IPS DF 19.7 (cell line): ENCODE measurements around the gene CYSTM1.

Experiments used
- DNase-seq: peaks from one replicate; pipeline ENCODE4 v3.0.0-alpha.2; 2013; ENCODE audit warnings: low read depth, low spot score

Gene CYSTM1, protein sequence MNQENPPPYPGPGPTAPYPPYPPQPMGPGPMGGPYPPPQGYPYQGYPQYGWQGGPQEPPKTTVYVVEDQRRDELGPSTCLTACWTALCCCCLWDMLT

DNA sequence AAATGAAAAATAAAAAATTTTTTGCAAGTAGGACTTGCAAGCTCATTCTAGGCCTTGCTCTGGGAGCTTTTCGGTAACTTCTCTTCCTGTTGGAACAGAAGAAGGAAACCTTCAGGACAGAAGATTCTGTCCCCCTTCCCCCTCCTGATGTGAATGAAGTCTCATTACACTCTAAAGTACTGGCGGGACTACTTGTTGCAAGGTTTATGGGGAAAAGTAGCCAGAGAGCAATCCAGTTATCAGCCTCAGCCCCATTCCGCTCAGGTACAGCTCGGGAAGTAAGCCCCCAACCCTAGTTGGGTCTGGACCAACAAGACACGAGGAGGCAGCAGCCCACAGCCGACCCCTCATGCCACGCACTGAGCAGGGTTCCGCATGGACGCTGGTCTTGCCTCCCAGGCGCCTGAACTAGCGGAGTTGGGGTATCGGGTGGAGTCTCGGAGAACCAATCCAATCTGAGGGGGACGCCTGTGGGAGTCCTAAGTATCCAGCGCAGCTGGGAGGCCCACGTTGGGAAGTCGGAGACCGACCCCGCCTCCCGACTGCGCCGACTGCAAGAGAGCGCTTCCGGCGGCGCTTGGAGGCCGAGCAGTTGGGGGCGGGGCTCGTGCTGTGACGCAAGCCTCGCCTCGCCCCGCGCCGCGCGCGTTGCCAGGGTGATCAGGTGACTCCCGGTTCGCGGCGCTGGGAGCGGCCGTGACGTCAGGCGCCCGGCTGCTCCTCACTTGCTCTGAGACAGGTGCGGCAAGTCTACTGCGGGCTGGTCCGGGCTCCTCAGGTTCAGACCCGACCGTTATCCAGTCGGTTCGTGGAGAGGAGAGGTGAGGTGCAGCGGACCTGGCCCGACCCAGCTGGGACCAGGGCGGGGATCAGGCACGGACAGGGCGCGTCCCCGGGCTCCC, at the start of gene CYSTM1:
Gene CYSTM1 (plus strand): TSS at position 724 of the 902 bp plus-strand sequence. CDS start 19,278 bp downstream, outside the sequence.
- peak; percentile 80 for DNase-seq

DNA sequence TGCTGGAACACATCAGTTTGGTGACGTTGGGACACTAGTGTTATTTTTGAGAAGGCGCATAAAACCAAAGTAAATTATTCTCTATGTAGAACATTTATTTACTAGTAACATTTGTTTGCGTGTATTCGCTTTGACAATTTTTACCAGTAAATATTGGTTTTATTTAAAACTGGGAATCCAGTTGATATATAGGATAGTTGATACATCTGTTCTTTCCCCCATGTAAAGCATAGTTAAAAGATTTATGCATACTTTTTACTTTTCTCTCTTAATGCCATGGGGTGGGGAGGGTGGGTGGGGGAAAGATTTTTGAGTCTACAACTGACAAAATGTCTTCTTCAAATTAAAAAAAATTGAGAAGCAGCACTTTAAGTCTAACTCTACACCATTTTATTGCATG, 49.4 kb upstream of the CYSTM1 start, which contains the start of gene IGIP:
Gene IGIP (plus strand): TSS at position 301 of the 400 bp plus-strand sequence. CDS start 2,540 bp downstream, outside the sequence.
- DNase-seq, result no peak

DNA sequence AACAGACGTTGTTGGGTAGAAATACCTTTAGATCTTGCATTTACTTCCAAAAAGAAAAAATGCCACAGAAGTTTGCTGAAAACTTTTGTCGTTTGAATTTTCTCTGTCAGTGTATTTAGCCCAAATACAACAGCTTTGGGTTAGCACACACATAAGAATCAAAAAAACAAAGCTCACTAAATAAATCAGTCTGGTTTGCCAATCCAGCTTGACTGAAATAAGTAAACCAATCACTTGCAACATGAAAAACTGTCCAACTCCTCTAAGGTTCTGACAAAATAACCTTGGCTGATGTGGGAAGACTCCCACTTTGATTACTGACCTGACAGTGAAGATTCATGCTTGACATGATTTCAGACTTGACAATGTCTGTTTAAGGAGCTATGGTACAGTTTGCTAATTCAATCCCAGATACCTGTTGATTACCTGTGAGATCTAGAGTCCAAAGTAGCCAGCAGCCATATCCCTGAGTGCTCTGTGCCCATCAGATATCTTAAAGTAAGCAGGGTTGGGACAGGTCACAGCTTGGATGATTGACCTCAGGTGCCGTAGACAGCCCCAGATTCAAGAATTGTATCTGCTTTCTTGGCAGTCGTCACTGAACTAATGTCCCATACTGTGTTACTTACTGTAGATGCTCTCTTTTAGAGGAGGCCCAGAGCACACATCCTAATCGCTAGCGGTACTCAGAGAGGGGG, 48.5 kb upstream of the CYSTM1 start:
- DNase-seq, result no peak

DNA sequence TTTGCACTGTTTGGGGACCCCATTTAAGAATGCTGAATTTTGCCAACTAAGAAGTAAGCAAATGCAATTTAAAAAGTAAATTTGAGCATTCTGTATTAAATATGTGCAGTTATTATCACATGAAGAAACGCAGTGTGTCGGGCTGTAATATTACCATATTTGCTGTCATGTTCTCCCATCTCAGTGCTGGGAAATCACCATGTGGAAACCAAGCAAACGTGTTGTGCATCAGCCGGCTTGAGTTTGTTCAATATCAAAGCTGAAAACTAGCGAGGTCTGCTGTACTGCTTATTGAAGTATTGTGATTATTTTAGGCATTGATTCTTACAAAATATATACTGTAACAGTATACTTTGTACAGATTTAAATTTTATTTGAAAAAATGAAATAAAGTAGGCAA, 46.6 kb upstream of the CYSTM1 start:
- DNase-seq, result no peak

DNA sequence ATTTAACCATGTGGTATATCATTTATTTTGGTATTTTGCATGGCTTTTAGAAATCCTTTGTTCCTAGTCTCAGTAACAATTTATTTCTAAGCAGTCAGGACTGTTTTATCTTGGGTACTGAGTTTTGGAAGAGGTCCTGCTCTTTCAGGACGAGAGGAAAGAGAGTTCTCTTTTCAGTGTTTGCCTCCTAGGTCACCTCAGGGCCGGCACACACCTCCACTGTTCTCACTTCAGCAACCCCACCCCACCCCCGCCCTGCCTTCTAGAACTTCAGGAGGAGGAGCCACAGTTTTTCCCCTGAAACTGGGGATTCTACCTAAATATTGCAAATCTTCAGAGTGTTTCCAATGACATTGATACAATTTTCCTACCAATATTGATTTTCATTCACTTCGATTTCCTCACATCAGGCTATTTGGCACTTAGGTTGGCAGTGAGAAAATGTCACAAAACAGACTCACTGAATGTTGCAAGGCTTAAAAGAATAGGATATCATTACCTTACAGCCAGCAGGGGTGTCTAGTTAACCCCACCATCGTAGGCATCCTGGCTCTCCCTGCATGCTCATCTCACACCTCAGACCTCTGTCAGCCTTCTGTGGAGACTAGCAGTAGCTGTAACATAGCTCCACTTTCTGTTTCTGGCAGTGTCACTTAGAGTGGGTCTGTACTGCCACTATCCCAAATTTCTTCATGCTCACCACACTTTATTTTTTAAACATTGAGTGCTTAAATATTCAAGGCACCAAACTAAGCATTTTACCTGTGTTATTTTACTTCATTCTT, 43.8 kb upstream of the CYSTM1 start:
- no peak for DNase-seq

DNA sequence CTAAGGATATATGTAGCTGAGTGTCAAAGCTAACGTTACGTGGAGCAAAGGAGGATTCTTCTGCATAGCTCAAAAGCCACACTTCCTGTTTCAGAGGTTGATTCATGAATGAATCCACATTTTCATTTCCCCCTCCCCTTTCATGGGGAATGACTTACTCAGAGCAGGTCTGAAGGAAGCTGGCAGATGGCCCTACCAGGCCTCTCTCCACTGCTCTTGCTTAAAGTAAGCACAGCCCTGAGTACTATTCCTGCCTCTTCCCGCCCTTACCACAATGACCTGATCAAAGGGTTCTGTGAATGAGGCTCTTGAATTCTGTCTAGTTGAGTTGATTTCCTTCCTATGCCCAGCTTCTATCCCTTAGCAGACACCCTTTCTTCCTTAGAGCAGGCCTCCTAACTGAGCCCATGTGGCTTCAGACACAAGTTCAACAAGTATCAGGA, 43.0 kb upstream of the CYSTM1 start:
- DNase-seq, result no peak

DNA sequence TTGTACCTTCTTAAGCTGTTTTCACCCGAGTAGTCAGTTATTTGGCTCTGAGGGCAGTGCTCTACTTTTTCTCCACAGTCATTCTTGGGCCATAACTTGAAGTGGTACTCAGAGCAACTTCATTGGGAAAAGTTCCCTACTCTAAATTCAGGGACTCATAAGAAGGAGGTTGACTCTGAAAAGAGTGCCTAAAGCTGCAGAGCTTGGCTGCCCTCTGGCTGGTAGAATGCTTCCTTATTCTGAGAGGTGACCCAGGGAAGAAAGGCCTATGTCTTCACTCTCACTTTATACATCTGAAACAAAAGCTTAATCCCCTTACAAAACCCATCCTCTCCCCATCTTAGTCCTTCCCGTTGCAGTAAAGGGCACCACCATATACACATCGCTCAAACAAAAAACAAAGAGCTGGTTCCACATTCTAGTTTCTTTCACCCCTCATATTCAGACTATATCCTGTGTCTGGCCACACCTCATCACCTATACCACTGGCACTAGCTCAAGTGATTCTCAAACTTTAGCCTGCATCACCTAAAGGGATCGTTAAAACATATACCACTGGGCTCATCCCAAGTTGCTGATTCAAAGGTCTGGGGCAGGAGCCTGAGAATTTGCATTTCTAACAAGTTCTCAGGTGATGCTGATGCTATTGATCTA, 41.3 kb upstream of the CYSTM1 start:
- DNase-seq, result no peak

DNA sequence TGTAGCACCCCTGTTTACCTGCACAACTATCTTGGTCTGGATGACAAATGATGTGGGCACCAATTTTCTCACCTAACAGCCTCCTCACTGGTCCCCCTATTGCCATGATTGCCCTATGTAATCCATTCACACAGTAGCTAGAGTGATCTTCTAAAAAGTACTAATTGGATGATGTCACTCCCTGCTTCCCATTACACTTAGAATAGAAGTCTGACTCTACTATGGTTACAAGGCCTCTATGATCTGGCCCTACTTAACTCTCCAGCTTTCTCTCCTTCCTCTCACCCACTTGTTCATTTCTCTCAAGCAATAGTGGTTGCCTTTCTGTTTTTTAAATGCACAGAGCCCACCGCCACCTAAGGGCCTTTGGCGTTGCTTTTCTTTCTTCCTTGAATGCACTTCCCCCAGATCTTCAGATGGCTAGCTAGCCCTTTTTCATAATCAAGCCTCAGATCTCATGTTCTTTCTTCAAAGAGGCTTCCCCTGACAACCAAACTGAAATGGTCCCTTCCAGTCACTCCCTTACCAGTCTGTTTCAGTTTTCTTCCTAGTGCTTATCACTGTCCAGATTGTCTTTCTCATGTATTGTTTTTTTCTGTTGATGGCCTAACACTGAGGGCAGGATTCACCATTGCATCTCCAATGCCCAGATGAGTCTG, 40.6 kb upstream of the CYSTM1 start:
- no peak for DNase-seq

DNA sequence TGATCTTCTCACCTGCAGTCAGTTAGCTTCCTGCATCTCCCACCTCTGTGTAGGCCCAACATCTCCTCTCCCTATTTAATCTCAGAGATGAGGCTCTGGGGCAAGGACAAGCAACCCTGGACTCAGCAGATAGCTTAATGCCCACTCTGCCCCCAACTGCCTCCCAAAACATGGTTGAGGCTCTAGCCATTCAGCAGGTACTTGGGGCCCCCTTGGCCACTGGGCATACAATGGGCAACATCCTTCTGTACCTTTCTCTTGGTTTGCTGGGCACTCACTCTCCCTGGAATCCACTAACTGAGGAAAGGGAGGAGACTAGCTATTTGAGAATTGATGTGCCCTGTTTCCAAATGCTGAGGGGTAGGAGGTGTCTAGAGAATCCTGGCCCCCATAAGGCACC, 39.9 kb upstream of the CYSTM1 start:
- no peak for DNase-seq

DNA sequence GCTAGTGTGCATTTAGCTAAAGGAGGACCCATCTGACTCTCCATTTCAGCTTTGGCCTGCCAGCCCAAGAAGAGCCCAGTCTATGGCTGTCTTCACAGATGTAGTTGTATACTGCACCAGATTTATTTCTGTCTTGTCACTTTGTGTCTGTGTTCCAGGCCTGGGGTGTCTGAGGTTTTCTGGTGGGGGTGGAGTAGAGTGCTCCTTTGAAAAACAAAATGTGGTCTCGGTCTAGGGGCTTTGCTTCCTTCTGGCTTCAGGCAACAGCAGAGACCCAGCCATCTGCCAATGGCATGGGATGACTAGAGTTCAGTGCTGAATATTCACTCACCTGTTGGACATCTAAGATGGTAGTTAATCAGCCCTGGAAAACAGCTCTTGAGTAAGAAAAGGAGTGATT, 38.4 kb upstream of the CYSTM1 start:
- DNase-seq, result no peak

DNA sequence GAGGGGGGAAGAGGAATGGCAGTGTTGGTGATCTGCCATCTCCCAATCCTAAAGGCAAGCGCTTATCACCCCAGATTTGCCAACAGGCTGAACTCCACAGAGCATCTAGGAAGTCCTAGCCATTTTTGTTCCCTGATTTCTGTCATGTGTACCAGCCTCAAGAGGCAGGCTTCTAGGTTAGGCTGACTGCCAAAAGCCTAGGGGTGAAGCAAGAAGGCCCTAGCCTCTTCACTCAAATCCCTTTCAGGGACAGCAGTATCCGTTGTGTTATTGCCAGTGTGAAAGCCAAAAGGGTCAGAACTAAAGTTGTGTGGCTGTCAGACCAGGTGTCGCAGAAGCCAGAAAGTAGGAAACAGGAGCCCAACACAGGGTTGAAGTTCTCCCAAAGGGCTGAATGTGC, 34.6 kb upstream of the CYSTM1 start:
- no peak for DNase-seq

DNA sequence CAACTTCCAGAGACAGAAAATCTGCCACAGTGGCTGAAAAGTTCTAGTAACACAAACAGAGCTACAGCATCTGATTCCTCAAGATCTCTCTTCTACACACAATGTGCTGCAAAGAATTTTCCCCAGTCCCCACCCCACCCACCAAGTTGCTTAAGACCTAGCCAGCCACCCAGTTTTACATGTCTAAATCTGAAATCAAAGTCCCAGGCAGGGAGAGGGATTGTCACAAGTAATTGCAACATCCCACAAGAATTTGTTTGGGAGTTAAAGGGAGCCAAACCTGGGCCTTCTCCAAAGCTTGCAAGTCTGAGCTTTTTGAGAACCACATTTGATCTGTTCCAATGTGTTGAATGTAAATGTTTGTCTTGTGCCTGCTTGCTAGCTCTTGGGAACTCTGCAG, 33.7 kb upstream of the CYSTM1 start:
- DNase-seq, result no peak

DNA sequence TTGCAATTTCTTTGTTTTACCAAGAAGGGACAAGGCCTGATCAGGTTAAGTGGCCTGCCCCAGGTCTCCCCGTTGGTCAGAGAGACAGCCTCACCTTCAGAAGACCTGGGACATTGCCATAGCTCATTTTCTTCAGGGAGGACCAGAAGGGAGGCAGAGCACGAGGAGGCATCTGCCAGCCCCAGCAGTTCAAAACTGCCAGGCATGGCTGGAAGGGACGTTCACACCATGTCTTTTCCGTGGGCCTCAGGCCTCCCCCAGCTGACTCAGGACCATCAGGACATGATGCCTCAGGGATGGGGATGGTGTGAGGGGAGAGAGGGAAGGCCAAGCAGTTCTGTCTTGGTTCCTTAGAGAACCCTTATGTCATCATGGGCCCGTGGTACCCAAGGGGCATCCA, 32.7 kb upstream of the CYSTM1 start:
- DNase-seq, result no peak

DNA sequence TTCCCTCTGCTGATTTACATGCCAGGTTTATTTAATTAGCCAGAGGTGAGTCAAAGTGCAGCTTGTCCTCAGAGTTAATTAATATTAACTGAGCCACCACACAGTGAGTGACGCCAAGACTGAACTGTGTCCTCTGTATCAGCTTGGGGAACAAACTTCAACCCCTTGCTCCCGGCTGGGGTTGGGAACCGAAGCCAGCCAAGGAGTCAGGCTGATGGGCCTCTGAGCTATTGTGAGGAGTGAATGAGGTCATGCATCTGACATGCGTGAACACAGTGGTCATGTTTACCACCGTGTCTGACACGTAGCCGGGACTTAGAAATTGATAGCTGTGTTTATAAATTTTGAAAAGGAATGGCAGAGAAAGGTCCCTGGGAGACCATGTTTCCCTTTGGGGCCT, 32.1 kb upstream of the CYSTM1 start:
- no peak for DNase-seq

DNA sequence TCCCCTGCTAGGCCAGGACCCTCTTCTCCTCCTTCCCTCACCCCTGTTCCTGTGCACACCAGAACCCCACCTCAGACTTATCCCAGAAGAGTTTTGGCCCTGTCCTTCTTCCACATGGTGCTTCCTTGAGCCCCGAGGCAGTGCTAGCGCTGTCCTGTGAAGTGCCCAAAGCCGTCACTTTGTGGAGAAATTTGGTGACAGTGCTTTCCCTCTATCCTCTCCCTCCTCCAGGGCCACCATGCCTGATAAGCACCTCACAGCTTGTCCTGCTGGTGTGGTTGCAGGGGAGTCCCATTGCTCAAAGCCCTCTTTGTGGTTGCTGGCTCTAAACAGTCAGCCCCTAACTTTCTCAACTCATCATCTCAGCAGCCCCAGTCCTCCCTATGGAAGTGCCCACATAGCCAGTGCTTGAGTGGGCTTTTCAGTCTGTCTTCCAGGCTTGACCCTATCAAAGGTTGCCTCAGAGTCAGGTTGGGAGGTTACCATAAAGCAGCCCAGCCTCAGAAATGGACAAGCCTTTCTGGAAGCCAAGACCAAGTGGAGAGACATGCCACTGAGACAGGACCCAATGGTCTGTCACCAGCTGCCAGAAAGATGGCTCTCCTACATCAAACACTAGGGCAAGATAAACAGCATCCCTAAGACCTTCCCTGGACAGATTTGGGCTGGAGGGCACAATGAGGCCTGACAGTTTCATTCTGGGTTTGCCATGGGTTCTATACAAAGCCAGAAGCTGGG, 31.3 kb upstream of the CYSTM1 start:
- no peak for DNase-seq

DNA sequence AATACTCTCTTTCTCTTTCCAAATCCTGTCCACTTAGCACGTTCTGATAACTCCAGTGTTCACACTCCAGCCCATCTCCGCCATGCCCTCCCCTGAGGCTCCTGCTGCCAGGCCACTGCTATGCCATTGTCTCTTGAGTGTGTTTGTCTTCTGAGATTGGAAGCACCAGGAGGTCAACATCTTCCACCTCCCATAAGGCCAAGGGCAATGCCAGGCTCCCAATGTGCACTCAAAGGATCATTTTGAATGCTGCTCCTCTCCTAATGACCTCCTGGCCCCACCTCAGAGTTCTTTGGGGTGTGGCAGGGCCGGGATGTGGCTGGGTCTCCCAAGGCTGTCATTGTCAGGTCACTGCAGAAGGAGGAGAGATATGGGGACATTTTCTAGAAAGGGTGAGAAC, 29.7 kb upstream of the CYSTM1 start:
- no peak for DNase-seq

DNA sequence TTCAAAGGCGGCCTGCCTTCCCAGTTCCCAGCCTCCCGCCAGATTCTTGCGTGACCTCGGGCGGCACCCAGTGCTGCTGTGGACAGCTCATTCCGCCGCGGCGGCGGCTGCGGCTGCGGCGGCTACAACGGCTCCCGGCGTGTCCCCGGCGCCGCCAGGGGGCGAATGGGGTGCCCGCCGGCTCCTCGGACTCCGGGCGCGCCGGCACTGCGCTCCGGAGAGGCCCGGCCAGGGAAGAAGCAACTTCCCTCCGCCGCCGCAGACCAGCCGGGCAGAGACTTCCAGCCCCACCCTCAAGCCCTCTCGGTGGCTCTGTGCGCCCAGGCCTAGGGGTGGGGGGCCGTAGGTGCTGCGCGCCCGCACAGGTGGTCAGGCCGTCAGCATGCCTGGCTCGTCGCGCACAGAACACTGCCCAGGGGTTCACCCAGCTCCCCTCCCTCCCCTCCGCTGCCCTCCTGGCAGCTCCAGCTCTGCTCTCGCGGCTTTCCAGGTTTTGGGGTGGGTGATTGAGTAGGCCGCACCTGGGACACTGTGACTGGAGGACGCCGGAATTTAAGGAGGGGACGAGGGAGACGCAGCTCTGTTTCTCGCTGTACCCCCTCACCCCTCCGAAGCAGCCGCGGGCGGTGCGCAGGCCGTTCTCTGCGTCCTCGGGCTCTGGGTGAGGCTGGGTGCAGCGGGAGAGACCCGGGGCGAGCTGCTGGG, 29.0 kb upstream of the CYSTM1 start:
- no peak for DNase-seq

DNA sequence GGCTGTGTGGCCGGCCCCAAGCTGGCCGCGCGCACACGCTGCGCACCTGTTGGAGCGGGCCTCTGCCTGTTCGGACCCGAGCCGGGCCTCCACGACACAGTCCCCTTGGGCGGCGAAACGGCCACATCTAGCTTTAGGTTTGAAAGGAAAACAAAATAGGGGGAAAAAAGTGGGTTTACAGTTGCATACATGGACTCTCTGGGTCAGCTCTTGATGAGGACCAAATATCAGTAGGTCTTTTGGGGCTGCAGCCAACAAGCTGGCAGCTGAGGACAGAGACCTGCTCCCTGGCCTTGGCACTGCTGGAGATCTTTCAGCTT, 28.5 kb upstream of the CYSTM1 start:
- no peak for DNase-seq

DNA sequence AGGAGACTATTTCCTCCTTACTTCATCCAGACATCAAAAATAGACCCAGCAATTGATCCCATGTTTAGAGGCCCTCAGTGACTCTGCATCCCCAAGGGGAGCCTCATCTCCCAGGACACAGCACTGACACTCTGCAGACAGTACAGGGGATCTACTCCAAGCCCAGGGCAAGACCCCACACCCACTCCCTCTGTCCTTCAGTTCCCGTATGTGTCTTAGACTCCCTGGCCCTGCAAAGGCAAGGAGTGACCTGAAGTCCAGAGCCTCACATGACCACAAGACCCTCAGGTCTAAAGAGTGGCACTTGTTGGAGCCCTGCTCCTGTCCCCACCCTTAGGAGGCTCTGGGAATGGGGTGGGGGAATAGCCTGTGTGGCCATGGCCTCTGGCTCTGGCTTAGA, 27.5 kb upstream of the CYSTM1 start:
- no peak for DNase-seq

DNA sequence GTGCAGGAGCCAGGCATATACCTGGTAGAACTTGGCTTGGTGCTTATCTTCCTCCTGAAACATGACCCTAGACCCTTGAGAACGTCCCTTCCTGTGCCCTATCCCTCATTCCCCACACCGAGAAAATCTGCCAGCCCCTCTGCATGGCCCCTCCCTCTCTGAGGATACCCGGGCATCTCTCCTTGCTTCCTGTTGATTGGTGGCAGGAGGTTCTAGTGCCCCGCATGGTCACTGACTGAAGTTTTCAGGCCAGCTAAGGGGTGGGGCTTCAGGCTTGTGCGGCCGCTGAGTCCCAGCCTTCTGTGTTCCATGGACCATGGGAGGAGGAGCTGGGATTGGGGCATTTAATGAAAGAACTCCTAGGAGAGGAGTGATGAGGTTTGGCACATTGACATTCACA, 26.5 kb upstream of the CYSTM1 start:
- no peak for DNase-seq
